NCI-H446 (cell line): Measurements from ENCODE around the gene KLHL29.

Experiments used
- DNase-seq, 2 experiments: peaks; one replicate each; lab custom pipeline; 2025; lab: John Stamatoyannopoulos, UW

Gene KLHL29

DNA sequence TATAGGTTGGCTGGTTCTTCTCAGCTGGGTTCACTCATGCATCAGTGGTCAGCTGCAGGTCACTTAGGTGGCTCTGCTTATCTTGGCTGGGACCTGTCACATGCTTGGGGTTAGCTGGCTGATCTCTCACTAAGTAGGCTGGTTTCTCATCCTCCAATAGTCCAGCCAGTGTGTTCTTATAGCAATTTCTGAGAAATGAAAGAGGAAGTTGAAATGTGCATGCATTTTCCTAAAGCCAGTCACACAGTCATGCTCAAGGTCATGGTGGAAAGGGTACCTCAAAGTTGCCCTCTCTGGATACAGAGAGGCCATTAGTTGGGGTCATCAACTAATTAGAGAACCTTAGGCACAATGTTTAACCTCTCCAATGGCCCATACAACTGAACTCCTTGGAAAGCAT is 64.4 kb downstream of the KLHL29 start:
- no peak for DNase-seq

DNA sequence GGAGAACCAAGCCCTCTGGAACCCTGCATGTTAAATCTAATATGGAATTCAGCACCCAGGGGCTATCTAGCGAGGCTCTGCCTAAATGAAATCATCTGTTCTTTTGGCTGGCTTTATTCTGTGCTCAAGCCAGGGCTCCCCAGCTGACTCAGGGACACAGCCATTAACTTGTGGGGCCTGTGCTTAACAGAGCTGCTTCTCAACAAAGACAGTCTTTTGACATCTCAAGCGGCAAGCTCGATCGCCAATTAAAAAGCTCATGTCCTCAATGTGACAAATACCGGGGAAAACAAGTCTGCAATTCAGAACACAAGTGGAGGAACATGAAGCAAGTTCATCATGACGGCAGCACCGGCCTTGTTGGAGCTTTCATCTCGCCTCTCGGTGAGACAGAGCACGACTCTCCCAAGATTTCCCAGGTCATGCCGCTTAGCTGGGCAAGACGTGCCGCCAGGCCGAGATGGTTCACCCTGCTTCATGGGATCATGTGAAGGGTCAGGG is 64.9 kb downstream of the KLHL29 start:
- DNase-seq, result no peak

DNA sequence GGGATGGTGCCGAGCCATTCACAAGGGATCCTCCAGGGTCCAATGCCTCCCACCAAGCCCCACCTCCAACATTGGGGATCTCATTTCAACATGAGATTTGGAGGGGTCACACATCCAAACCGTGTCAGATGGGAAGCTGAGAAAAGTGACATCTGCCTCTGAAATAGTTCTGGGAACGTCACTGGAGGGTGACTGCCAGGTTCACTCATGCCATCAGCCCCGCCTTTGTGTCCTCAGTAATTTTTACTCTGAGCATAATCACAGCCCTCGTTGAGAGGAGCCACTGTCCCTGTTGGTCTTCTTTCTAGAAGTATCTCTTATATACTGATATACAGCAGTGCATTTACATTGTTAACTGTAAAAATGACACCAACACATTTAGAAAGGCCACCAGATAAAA is 67.4 kb downstream of the KLHL29 start:
- DNase-seq, result peak in 1 of 2 experiments; percentile 21

DNA sequence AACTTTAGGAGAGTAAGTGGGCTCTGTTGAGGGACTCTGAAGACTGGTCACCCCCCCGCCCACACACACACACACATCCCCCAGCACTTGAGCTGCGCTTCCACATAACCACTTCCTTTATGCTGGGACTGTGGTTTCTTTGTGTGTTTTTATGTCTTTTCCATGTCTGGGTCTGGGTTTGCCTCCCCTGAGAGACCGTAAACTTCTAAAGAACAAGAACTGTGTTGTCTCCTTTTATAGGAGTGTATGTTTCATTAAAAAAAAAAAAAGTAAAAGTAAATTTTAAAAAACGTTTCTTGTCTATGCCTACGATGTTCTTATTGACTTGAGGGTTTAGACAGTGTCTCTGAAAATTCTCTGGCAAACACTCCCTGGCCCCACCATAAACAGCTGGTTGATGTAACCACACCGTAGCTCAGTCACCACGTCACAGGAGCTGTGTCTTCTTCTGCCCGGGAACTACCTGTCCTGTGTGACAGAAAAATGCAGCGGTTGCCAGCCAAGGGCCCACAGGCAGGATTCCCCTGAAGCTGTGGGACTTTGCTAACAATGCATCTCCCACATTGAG is 68.0 kb downstream of the KLHL29 start:
- no peak for DNase-seq

DNA sequence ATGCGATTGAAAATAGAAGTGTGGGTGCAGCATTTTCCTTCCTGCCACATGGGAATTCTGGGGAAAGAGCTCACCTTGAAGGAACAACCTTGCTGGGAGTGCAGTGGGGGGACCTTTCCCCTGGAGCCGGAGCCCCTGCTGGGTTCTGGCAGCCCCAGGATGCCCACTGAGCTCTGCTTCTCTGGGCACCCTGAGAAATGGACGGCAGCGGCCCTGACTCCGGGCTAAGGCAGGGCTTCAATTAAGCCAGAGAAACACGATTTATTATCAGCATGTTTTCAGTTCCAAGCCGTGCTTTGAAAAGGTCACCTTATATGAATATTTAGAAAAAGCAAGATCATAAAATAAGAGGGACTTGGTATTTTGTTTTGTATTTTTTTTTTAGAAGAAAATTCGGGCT is 68.5 kb downstream of the KLHL29 start:
- no peak for DNase-seq

DNA sequence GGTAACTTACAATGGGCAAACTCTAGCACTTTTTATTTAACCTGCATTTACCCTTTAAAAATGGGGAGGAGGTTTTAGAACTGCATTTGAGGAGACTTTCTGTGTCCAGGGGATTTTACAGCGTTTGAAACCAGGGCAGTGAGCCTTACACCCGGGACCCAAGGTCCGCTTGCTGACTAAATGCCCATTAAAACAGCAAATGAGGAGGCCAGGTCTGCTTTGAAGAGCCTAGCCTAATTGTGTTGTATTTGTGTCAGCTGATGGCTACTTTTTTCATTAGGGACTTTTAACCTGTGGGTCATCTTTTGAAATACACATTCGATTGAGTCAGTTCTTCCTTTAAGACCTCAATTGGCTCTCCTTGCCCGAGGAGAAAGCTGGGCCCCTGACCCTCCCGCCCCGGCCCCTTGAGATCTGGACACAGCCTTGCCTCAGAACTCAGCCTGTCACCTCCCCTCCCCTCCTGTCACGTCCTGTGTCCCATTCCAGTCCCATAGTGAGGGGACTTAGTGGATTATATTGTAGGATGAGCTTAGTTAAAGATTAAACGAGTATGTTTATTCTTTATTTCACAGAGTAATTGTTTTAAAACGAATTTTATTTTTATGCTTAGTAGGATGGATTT is 69.0 kb downstream of the KLHL29 start:
- no peak for DNase-seq

DNA sequence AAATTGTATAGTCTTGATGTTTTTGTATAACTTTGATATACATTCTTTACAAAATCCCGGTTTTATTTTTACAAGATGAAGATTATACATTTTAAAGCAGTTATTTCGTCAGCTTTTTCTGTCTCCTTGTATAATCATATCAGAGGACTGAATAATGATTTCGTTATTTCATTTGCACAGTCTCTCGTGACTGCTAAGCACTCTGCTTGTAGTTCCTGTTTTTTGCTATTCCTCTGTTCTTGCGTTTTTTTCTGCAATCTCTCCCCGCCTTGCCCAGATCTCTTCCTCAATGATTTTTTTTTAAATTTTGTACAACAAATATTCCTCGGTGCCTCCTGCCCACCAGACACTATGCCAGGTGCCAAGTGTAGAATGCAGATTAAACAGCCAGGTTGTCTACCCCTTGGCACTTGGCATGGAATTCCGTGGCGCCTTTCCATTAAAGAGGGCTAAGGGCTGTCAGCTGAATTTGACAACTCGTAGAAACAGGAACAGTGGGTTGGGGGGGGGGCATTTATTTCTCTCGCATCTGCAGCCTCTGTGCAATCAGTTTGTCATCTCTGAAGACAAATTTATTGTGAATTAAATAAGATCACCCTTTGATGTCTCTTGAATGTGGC is 69.6 kb downstream of the KLHL29 start:
- peak in 1 of 2 experiments; percentile 37 for DNase-seq

DNA sequence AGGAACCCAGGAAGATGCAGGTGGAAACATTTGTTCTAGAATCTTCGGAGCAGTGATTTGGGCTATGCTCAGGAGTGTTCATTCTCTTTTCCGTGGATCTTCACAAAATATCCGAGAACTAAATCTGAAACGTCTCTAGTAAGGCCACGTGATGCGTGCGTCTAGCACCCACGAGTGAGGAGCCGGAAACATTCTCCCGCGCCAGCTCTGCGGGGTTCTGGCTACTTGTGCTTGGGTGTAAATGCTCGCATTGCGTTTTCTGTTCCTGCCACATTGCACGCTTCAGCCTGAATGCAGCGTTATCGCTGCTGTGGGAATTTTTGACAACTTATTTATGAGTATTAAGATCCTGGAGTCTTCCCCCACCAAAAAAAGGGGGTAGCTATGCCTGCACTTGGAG is 71.4 kb downstream of the KLHL29 start:
- DNase-seq, result no peak

DNA sequence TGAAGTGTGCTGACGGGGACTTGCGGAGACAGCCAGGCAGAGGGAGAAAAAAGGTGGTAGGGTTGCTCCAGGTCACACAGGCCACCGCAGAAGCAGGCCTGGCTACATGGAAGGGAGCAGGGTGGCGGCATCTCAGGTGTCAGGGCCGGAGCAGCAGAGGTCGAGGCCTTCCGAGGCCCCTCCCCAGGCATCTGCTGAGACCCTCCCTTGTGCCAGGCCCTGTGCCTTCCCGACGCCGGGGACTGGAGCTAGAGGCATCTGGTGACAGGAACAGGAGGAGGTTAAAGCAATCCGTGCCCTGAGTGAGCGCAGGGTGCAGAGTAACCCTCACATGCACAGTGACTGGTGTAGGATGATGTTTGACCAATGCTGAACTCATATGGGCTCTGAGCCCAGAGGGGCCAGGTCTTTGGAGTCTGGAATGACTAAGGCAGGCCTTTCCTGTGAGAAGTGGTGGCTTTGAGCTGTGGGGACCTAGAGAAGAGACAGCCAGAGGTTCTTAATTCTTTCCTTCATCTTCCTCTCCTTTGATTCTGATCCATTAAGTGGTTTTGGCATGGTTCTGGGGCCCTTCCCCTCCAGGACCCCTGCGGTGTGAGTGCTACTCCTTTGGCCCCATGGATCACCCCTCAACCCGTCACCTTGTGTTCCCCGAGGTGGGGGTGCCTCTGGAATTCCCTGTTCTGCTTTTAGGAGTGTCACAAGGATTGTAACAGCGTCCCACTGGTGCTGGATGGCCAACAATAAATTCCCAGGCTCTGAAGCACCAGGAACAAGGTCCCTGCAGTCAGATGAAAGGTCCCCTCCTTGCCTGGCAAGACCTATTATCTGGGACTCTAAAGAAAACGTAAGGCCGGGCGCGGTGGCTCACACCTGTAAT is 72.1 kb downstream of the KLHL29 start:
- no peak for DNase-seq

DNA sequence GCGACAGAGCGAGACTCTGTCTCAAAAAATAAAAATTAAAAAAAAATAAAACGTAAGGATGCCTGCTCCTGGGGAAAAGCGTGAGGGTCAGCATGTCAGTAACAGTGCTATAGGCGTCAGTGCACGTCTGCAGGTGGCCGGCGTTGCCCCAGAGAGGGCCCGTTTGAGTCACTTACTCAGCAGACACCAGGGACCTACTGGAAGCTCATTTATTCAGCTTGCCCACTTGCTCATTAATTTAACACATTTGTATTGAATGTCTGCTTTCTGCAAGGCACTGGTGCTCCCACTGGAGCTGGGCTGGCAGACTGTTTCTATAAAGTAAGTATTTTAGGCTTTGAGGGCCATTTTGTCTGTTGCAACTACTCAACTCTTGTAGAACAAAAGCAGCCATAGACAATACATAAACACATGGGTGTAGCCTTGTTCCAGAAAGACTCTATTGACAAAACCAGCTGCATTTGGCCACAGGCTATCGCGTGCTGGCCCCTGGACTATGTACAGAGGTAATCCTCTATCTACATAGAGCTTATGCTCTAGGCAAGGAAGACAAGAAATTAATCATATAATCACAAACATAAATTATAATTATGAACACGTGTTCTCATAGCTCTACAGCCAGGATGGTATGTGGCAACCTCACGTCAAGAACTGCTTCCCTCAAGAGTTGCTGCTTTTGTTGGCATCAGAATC is 73.2 kb downstream of the KLHL29 start:
- no peak for DNase-seq

DNA sequence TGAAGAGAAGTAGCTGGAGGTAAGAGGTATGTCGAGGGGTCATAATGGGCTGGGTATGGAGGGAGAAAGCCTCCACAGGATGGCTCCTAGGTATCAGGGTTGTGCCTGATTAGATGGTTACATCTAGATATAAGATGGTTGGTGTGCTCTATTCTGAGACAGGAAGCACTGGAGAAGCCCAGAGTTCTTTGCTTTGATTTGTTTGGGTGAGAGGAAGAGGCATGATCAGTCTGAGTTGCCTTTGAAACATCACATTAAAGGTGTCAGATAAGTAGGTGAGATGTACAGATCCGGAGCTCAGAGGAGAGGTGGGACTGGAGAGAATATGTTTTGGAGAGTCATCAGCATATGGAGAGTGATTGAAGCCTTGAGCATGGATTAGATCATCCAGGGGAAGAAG is 74.1 kb downstream of the KLHL29 start:
- DNase-seq, result no peak

DNA sequence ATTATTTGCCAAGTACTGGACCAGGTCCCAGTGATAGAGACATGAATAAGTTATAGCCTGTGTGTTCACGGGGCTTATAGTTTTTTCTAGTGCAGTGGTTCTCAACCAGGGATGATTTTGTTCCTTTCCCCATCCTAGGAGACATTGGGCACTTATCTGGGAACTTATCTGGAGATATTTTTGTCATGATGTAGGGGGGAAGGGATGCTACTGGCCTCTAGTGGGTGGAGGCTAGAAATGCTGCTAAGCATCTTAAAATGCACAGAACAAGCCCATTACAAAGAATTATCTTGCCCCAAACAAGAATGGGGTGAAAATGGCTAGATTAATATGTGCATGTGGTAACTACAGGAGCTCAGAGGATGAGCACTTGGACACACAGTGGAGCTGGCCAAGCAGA is 75.2 kb downstream of the KLHL29 start:
- no peak for DNase-seq

DNA sequence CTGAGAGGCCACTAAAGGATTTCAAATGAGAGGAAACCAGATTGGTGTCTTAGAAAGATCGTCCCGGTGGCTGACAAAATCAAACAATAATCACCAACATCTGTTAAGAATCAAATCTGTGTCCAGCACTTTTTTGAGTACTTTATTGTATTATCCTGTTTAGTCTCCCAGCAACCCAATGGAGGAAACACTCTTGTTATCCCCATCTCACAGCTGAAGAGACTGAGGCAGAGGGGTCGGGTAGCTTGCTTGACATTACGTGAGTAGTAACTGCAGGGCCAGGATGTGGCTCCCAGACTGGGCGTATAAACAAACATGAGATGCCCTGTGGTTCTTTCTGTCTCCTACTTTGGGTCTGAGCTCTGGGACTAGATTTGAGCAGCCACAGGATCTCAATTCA is 76.0 kb downstream of the KLHL29 start:
- no peak for DNase-seq

DNA sequence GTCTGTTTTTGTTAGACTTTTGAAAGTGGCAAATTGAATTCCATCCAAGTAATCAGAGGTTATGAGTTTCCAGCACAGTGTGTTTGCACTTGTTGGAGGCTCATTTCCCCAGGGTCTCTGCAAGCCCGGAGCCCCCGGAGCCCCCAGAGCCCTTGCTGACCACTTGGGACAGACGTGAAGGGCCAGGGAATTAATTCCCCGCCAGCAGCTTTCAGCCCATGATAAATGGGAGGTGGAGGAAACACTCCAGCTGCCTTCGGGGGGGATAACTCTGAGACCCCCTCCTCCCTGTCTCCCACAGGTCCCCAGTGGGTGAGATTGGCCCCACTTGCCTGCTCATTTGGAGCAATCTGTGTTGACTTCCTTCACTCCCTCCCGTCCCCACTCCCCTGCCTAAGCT is 79.2 kb downstream of the KLHL29 start:
- DNase-seq, result no peak

DNA sequence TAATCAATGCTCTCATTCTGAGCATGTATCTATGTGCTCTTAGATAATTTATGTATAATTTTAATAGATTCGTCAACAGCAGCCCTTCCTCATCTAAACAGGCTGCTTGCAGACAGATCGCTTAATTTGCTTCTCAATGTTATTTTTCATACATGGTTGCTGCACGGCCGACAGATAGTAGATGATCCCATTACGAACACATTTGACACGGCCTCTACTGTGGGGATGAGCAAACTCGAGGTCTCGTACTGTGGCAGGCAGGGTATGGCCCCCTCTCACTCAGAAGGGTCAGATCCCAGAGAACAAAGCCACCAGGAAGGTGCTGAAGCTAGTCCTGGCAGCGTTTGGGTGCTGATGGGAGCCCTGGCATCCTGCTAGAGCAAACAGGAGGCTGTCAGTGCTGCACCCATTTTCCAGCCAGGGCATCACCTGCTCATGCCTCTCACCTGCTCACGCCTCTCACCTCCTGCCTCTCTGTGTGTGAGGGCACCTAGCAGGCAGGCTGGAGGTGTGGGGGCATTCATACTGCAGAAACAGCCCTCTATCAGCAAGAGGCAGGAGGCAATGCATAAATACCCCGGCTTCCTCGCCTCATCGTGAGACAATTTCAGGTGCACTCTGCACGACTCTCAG is 80.0 kb downstream of the KLHL29 start:
- DNase-seq, result no peak

DNA sequence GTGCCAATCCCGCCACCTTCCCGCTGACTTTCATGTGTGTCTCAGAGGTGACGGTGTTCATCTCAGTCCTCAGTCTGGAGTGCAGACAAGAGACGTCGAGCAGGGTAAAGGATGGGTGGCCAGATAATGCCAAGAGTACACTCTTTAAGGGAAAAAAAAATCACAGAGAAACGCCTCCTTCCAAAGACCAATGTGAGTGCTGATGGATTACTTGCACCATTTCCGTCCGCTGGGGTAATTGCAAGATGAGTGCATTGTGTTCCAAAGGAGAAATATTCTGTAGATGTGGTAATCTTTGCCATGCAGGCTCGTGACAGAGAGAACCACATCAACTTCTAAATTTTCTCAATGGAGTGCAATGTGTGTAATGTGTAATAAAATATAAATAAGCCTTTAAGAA is 81.0 kb downstream of the KLHL29 start:
- DNase-seq, result no peak

DNA sequence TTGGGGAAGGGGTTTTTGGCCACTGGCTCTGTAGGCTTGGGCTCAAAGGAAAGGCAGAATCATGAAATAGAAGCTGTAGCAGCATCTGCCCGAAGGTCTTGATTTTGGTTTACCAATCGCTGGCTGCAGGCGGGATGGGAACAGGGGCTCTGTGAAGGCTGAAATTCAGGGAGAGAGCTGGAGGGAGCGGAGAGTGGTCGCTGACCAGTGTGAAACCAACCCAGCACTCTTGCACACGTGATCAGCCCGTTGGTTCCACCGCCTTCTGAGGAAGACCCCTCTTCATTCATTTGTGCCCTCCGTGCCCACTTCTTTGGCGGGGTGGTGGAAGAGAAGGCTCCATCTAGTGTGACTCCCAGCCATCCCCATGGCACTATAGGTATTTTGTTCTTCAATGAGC is 82.6 kb downstream of the KLHL29 start:
- DNase-seq, result no peak

DNA sequence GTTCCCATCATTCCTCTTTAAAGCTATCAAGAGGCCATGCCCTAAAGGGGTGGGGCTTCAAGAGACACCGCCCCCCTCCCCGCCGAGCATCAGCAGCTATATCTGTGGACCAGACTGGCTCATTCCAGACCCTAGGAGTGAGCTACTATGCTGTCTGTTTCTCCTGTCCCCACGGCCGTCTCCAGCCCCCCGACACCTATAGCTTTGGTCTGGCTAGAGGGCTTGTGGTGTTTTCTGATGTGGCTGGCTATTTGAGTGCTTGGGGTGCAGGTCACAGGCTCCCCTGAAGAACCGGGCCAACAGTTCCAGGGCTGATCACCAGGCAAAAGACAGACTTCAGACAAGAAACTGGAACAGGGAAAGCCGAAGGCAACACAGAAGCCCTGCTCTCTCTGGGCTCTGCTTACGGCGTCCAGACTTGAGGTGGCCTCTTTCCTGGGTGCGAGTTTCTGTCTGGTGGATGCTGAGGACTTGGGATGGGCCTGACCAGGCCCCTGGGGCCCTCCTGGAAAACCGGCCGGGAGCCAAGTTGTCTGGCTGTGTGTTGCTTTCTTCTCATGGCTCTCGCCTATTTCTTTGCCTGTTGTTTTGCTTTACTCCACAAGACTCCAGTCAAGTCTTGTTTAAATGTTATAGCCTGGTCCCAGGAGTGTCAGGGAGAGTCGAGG is 83.6 kb downstream of the KLHL29 start:
- DNase-seq, result no peak

DNA sequence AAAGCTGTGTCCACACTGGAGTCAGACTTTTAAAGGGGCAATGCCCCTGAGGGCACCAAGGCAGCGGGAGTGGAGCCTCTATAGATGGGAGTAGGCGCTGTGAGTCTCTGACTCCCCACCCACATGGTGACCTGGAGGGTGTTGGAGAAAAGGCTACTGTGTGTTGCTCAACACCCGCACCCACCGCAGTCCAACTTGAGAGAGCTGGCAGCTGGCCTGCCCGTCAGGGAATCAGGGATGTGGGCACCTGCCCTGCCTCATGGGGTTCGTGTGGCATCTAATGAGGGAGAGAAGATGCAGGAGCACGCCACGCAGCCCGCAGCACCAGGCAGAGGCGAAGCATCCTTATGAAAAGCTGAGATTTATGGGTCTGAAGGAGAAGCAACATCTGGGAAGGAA is 84.2 kb downstream of the KLHL29 start:
- no peak for DNase-seq

DNA sequence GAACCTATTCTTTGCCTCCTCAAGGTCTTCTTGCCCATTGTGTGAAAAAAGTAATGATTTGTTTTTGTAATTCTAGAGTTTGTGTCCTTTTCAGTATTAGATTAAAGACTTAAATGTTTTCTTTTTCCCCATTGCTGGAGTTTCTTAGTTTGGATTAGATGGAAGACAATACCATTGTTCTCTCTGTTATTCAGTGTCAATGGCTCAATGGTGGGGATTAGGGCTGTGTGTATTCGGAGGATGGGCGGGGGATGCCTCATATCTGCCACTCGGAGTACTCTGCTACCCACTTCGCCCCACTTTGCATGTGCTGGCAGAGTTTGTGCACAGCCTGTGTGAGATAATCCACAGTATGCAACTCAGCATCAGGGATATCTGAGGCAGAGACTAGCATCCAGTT is 90.1 kb downstream of the KLHL29 start:
- no peak for DNase-seq

DNA sequence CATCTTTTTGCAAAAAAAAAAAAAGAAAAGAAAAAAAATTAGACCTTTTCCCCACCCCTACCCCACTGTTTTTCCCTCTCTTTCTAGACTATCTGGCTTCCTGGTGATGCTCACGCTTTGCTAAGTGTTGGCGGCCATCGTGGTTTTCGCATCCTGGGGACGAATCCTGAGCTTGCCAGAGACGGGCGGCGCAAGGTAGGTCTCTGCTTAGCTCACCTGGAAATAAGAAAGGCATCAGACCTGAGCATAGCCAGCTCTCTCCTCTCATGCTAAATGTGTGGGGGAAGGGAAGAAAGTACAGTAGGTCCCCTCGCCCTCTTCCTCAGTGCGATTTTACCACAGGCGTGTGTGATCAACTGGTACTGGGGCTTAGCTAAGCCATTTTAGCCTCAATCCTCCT is 90.5 kb downstream of the KLHL29 start:
- no peak for DNase-seq
